ENCODE results near the gene TP53I13.

TP53I13 gene

DNA sequence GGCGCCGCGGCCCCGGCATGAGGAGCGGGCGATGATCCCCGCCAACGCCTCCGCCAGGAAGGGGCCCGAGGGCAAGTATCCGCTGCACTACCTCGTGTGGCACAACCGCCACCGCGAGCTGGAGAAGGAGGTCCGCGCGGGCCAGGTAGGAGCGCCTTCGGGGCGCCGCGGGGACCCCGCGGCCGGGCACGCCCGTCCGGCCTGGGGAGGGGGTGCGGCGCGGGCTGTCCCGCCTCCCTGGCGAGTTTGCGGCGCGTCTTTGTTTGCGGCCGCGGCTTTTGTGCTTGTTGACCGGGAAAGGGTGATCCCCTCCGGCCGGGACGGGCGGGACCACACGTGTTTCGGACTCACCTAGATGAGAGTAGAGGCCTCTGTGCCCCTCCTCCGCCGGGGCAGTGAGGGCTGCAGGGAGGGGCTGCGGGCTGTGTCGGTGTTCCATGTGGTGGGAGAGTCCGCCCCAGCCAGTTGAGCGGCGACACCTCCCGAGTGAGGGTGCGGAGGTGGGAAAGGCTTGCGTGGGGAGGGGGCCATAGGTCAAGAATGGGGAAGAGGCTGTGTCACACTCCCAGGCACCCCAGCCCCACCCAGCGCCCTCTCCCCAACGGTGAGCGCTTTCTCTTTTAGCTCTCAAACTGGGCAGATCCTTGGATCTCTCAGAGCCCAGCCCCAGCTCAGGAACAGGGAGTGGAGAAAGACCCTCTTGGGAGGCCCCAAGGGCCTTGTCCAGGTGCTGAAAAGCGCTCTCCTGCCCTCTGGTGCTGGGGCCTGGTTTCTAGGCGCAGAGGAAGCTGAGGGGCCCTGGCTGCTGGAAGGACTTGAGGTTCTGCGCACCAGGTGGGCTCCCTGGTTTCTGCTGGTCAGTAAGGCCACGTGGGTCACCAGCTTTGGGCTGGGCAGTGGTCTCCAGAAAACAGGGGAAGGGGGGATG, 25.4 kb downstream of the TP53I13 start:
- DNase-seq (ENCODE audit: low read depth in 2 of 2), result no peak

DNA sequence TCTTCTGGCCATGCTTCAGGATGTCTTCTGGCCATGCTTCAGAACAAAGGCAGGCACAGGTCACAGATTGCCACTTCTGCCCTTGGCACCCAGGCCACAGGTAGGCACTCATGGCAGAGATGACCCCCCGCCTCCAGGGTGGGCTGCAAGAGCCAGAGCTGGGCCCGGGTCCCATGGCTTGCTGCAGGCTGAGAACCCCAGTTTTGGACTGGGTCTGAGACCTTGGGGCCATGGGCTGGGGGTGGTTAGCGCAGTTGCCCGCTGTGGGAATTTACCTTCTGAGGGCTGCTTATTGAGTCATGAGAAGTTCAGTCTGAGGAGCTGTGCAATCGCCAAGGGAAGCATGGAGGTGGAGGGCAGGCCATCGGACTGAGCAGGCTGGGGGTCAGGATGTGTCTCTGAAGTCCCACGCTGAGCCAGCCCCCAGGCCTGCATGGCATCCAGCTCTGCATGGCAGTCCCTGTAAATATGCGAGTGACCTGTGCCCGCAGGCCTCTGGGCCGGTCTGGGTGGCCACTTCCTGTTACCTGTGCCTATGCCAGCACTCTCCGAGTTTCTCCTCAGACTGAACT, 26.1 kb downstream of the TP53I13 start:
- no peak for DNase-seq (ENCODE audit: low read depth in 2 of 2)

DNA sequence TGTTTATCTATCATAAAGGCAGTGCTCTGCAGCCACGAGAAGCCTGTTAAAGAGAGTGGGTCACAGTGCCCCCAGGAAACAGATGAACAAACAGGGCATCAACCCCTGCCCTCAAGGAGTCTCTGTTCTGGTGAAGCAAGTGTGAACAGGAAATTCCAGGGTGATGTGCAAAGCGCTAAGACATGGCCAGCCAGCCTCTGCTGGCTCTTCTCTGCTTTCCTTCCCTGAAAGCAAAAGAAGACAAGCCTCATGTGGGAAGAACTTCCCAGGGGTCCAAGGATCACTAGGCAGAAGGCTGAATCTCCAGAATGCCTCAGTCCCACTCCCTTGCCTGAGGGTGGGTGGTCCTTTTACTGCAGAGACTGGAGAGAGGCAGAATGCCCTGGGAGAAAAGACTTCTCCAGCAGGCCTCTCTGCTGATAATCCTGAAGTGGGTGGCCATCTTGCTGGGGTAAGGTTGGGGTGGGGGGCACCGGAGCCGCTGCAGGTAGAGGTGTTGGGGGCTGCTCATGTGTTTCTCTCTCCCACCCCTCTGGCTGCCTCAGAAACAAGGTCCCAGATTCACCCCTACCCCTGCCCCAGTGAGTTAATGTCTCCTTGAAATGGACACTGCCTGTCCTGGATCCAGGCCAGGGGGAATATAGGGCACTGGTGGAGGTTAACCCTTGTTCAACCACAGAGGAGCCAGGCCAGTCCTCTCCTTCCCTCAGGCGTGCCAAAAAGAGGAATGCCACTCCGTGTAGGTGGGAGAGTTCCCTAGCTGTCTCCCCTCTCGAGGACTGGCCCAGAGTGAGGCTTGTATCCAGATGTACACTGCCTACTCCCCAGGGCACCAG, 26.8 kb downstream of the TP53I13 start:
- no peak for DNase-seq (ENCODE audit: low read depth in 2 of 2)

DNA sequence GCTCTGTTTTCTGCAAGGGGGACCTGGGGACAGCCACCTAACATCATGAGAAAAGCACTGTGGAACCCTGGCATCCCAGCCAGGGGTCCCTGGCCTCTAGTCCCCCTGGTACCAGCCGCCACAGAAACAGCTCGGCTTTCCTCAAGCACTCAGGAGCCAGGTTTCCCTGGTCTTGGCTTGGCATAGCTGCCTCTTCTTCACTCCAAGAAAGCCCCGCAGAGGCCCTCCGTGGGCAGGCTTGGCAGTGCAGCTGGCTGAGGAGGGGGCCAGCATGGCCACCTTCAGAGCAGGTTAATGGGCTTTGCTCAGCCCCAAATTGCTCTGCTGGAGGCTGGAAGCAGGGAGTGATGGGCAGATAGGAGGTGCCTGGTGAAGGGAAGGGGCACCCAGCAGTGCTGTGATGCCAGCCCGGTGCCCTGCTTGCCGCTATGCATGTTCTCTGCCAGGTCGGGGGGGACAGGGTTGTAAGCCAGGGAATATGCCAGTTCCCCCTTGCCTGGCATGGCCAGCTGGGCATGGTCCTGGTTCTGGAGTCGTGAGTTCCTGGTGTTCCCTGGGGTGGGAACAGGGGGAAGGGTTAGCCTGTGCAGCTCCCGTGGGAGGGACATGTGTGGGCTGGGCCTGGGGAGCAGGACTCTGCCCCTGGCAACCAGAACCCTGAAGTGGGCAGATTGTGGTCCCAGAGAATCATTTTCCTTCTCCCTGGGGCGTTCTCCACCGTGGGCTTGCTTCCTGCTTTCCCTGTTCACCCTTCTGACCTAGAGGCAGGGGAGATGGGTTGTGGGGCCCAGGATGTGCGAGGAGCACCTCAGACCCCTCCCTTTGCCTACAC, 27.7 kb downstream of the TP53I13 start:
- no peak for DNase-seq (ENCODE audit: low read depth in 2 of 2)

DNA sequence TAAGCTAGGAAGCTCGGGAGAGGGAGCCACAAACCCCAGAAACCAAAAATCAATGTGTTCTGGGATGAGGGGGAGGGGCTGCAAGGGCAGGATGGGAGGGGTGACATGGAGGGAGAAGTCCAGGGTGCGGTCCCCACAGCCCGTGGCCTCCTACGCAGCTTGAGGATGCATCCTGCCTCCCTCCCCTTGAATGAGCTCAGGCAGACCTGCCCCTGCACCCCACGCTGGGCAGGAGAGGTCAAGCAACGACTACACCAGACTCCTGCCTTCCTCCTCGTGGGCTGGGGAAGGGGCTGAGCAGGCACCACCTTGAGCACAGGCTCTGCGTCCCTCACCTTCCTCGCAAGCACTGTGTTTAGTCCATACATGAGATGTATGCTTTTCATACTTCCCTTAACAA, 28.3 kb downstream of the TP53I13 start:
- no peak for DNase-seq (ENCODE audit: low read depth in 2 of 2)

DNA sequence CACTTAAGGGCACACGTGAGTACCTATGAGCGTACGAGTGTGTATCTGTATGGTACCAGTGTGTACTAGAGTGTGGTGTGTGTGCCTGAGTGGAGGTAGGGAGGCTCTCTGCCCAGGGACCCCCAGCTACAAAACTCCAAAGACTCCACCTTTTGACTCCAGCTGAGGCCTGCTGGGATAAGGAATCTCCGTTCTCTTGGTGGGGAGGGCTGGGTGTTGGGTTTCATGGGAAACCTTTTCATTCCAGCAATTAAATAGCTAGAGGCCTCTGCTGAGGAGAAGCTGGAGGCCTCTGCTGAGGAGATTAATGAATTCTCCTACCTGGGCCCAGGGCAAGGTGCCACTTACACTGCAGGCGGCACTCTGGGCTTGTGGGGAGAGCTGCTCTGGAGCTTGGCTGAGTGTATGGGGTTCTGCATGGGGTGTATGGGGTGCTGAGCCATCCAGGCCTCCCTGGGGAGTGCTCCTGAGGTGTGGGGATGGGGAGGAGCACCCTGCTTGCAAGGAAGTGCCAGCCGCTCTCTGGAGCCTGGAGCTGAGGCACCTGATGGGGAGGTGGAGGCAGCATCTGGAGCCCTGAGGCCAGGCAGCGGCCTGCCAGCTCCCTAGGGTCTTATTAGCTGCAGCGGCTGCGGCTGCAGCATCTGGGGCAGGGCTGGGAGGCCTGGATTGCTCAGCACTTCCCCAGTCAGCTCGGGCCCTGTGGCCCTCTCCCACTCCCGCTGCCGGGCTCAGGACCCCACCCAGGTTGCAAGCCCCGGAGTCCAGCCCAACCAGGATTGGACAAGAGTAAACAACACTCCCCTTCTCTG, 29.1 kb downstream of the TP53I13 start:
- DNase-seq (ENCODE audit: low read depth in 2 of 2), result no peak

GRCh38 chr17:29603109-29603674, 34.7 kb downstream of the TP53I13 start:
- DNase-seq (ENCODE audit: low read depth in 2 of 2), result no peak

GRCh38 chr17:29607557-29608195, 39.2 kb downstream of the TP53I13 start:
- no peak for DNase-seq (ENCODE audit: low read depth in 2 of 2)

- DNase-seq (ENCODE audit: low read depth in 2 of 2), result no peak
Observed at GRCh38 chr17:29608986-29609385, 40.5 kb downstream of the TP53I13 start.

DNA sequence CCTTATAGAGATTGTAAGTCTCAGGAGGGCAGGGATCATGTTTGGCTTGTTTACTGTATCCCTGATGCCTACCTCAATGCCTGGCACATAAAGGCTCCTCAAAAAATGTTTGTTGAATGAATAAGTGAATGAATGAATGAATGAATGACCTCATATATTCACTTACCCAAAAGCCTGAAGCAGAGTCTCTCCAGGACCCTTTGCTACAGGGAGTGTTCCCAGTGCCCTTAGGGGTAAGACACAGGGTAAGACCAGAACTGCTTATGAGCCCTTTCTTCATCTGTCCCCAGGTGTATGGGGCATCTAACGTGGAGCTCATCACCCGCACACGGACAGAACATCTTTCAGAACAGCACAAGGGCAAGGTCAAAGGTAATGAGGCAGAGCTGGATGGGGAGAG, 41.9 kb downstream of the TP53I13 start:
- DNase-seq (ENCODE audit: low read depth in 2 of 2), result no peak

DNA sequence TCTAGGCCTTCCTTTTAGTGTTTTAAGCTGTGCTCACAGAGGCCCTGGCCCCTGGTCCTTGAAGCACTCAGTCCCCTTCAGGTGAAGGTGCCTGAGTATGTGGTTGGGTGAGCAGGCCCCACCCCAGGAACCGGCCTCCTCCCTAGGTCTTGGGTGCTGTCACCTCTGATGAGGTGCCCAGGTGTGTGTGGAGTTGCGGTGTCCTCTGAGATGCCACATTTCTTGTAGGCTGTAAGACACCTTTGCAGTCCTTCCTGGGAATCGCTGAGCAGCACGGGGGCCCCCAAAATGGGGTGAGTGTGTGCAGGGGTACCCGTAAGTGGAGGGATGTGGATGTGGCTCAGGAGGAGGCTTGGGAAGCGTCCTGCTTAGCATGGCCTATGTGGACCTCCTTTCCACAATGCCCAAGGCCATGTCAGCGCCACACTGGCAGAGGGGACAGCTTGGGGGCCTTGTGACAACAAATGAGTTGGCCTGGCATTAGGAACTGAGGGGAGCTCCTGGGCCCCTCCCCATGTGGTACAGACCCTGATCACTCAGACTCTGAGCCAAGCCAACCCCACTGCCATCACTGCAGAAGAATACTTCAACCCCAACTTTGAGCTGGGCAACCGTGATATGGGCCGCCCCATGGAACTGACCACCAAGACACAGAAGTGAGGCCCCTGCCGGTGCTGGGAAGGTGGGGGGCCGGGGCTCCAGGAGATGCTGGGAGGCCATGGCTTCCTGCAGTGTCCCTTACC, 43.0 kb downstream of the TP53I13 start:
- DNase-seq (ENCODE audit: low read depth in 2 of 2), result no peak

DNA sequence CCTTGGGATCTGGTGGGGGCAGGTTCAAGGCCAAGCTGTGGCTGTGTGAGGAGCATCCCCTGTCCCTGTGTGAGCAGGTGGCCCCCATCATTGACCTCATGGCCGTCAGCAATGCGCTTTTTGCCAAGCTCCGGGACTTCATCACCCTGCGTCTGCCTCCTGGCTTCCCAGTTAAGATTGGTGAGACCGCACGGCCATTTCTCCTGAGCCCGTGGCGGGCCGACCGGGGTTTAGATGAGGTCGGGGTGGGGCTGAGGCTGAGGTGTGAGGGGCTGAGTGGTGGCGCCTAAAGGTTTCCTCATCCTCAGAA, 43.5 kb downstream of the TP53I13 start:
- no peak for DNase-seq (ENCODE audit: low read depth in 2 of 2)

GRCh38 chr17:29612404-29613280, 44.1 kb downstream of the TP53I13 start:
- DNase-seq (ENCODE audit: low read depth in 2 of 2), result no peak

DNA sequence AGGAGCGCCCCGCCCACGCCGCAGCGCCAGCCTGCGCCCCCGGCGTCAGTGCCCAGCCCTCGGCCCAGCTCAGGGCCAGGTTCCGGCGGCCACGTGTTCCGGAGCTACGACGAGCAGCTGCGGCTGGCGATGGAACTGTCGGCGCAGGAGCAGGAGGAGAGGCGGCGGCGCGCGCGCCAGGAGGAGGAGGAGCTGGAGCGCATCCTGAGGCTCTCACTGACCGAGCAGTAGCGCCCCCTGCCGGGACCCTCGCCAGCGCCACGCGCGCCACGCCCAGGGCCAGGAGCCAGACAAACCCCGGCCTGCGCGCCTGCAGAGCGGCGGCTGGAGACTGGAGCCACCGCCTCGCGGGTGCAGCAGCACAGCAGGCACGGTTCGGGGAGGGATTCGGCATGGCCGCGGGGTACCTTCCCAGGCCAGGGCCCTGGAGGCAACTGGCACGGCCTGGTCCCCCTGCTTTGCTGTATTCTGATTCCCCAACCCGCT, 44.9 kb downstream of the TP53I13 start:
- peak; percentile 90 to 92 for DNase-seq (ENCODE audit: low read depth in 2 of 2)

DNA sequence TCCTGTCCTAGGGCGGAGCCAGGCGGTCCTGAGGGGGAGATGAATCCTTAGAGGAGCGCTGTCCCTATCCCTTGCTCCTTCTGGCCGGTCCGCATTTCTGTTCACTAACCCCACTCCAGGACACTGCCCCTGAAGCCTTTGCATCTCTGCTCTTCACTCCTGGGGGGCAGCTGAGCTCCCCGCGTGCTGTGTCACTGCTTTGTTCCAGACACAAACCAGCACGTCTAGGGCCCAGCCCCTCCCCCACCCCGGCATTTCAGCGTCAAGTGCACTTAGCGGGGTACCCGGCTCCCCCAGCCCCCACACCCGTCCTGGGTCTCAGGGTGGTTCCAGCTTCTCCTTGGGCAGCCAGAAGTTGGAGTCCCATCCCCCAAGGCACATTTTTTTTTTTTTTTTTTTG, 45.4 kb downstream of the TP53I13 start:
- no peak for DNase-seq (ENCODE audit: low read depth in 2 of 2)

DNA sequence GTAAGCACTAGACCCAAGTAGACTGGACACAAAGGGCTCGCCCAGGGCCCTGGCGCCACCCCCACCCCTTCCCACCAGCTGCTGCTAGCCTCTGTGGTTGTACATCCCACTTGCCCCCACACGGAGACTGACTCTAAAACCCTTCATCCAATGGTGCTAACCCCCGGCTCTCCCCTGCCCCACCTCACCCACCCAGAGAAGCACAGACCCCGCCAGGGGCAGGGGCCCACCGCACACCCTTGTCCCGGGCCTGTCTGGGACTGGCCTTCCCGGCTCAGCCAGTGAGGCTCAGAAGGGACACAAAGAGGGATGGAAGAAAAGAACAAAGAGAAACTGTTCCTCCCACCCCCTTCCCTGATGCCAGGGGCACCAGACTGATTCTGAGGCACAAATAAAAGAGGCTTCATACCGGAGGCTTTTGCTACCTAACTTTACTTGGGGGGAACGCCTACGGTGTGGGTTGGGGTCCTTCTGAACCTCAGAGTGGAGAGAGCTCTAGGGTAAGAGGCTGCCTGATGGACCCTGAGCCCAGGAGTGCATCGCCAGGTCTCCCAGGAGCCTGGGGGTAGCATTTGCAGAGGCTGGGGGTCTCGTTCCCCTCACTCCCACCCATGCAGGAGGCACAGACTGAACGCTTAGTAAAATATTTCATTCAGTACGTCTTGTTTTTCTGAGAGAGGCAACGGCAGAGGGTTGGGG, 46.0 kb downstream of the TP53I13 start:
- no peak for DNase-seq (ENCODE audit: low read depth in 2 of 2)

DNA sequence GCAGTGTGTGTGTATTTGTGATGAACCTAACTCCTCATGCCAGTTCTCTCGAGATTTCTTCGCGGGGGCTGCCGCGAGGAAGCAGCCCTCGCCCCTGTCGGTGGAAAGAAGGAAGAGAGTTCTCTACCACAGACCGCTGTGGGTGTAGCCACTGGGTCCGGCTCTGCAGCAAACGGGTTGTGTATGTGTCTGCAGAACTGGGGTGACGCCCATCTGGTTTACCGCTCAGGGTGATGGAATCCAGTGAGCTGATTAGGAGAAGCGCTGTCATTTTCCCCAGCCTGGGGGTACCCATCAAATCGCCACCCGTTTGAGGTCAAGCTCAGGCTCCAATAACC, 46.5 kb downstream of the TP53I13 start:
- DNase-seq (ENCODE audit: low read depth in 2 of 2), result peak; percentile 54 to 63

Measured in stimulated activated CD8-positive, alpha-beta memory T cell treated with anti-CD3 and anti-CD28 coated beads, Interleukin-15, amount 100 ng/mL, for 48 hours (primary cell).